Stimulated activated CD4-positive, alpha-beta T cell treated with anti-CD3 and anti-CD28 coated beads, TNF-alpha, amount 100 ng/mL, for 48 hours (primary cell): ENCODE results near the gene RAB40C.

Experiments used
- DNase-seq, 3 donors: peaks; one replicate each; pipeline ENCODE4 v3.0.0-alpha.2; 2020; ENCODE audit warnings: low read depth in 3 of 3

The RAB40C gene

GRCh38 chr16:616733-617586 is 27.1 kb downstream of the RAB40C start:
- no peak for DNase-seq

- DNase-seq, result no peak
These were observed 28.0 kb downstream of the RAB40C start for GRCh38 chr16:617855-618254.

- DNase-seq, result no peak
These were observed 29.7 kb downstream of the RAB40C start for GRCh38 chr16:619476-620100.

- DNase-seq, result no peak
These were observed 31.0 kb downstream of the RAB40C start for GRCh38 chr16:620700-621525.

- DNase-seq, result no peak
These were observed 31.8 kb downstream of the RAB40C start for GRCh38 chr16:621526-622105.

GRCh38 chr16:622920-623280 is 33.0 kb downstream of the RAB40C start:
- DNase-seq, result no peak

- DNase-seq, result no peak
These were observed 34.7 kb downstream of the RAB40C start for GRCh38 chr16:624526-625070.

GRCh38 chr16:625117-625976 is 35.5 kb downstream of the RAB40C start:
- no peak for DNase-seq

- DNase-seq, result no peak
These were observed 36.3 kb downstream of the RAB40C start for GRCh38 chr16:625977-626765.

GRCh38 chr16:626787-627453 is 37.1 kb downstream of the RAB40C start:
- no peak for DNase-seq

GRCh38 chr16:627454-628239 is 37.8 kb downstream of the RAB40C start:
- no peak for DNase-seq

GRCh38 chr16:628321-629061 is 38.6 kb downstream of the RAB40C start:
- DNase-seq, result no peak

GRCh38 chr16:629185-629832 is 39.4 kb downstream of the RAB40C start:
- no peak for DNase-seq

GRCh38 chr16:629833-630248 is 40.0 kb downstream of the RAB40C start:
- DNase-seq, result no peak

- no peak for DNase-seq
These were observed 40.5 kb downstream of the RAB40C start for GRCh38 chr16:630249-630814.

GRCh38 chr16:630815-631405 is 41.0 kb downstream of the RAB40C start, which contains the start of gene WFIKKN1:
WFIKKN1 (plus strand) TSS chr16:630985; CDS start chr16:631254, 269 bp downstream.
- DNase-seq, result no peak
